ENCODE results near the gene UGT1A4.

UGT1A4 gene

GRCh38 chr2:233792720-233793119, 74.2 kb downstream of the UGT1A4 start:
- DNase-seq, result no peak

GRCh38 chr2:233793465-233794127, 75.1 kb downstream of the UGT1A4 start:
- no peak for DNase-seq

GRCh38 chr2:233794128-233794658, 75.7 kb downstream of the UGT1A4 start:
- DNase-seq, result no peak

DNA sequence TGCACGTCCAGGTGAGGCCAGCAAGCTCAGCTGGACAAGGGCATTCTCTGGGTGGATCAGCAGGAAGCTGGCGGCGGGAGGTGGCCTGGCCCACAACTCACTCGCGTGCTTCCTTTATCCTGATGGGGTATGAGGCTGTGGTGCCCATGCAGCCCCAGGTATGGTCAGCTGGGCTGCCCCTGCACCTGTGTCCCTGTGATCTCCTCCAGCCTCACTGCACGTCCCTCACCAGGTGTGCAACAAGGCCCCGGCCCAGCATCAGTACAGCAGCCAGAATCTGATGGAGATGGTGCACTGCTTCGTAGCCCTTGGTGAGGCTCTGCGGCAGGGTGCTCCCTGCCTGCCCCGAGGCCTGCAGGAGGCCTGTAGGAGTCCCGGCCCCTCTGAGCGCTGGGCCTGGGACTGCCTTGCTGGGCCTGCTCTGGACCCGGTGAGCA, 77.2 kb downstream of the UGT1A4 start:
- DNase-seq, result no peak

DNA sequence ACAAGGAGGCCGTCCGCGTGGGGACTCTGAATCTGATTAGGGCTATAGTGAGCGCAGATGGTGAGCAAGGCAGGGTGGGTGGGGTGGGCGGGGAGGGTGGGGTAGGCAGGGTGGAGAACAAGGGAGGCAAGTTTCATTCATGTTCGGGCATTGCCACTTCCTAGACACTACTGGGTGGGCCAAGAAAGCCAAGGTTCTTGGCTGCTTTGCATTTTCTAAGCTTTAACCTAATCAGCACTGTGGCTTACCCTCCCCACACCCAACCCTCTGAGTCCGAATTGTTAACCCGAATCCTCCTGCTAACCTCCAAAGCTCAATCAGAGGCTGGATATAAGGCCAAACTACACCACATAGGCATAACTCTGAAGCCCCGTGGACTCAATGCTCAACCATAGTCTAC, 77.7 kb downstream of the UGT1A4 start:
- no peak for DNase-seq

GRCh38 chr2:233798335-233799086, 80.0 kb downstream of the UGT1A4 start:
- no peak for DNase-seq

GRCh38 chr2:233799087-233799665, 80.6 kb downstream of the UGT1A4 start:
- no peak for DNase-seq

DNA sequence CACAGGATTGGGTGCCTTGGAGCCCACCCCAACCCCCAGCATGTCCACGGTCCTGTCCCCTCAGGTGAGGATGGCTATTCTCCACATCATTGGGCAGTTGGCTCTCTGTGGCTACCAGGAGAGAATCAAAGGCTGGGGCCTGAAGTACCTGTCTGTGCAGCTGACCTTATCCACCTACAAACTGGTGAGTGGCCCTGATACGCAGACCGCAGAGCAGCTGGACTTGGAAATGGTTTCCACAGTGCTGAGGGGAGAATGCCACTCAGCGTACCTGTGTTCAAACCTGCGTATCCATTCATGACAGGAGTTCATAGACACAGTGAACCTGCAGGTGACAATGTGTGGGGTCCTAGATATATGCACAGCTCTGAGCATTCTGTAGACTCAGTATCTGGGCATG, 81.2 kb downstream of the UGT1A4 start:
- no peak for DNase-seq

DNA sequence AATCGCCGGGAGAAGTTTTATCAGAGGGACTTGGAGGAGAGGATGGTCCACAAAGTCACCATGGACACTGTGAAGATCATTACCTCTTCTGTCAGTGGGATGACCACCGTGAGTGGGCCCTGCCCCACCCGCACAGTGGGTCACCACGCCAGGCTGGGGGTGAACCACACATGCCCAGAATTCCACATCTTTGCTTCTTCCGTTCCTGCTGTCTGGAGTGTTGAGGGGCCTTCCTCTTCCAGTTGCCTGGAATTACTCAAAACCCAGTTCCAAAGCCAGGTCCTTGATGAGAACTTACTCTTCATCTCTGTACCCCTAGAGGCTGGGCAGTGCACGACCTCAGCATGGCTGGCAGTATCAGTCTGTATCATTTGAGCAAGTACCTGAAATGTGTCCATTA, 81.7 kb downstream of the UGT1A4 start:
- no peak for DNase-seq

DNA sequence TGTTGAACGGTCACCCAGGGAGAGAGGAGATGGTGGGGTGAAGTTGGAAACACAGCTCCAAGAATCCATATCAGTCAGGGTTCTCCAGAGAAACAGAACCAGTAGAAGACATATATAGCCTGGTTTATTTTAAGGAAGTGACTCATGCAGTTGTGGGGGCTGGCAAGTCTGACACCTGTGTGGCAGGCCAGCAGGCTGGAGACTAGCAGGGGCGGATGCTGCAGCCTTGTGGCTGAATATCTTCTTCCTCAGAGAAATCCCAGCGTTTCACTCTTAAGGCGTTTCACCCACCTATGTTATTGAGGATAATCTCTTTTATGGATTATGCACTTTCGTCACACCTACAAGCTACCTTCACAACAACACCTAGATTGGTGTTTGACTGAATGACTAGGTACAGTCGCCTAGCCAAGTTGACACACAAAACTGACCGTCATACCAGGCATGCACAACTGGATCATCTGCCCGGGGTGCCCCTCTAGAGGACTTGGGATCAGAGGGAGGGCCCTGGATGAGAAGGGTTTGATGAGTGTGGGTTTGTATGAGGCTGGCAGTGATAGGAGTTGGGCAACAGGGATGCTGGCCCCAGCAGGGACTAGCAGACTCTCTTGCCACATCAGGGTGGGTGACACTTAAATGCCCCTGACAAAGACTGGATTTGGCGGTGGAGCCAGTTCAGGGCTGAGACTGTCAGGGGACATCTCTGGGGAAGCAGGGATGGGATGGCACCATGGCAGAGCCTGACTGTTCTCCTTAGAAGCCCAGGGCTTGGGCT, 83.0 kb downstream of the UGT1A4 start:
- DNase-seq, result no peak

DNA sequence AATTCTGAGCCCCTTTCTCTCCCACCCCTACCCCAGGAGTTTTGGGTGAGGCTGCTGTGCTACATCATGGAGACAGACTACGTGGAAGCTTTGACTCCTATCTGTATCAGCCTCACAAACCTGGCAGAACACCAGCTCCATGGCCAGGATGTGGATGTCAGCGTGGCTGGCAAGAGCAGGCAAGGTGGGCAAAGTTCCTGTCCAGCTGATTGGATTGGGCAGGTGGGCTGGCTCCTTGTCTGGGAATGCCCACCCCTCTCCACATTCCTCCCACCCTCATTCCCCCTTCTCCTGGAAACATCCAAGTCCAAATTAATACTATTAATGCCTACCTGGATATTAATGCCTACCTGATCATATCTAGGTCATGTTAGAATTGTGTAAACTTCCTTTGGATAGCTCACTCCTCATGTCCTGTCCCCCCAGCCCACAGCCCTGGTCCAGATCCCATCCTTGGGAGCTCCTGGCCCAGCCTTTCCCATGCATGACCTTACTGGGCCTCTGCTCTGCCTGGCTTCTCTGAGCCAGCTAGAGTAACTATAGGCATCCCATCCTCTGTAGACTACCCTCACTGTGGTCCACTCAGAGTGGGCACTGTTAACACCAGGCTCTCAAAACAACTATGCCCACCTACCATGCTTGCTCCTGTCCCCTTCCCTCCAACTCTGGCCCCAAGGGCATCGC, 83.7 kb downstream of the UGT1A4 start:
- no peak for DNase-seq

- no peak for DNase-seq
Measured at GRCh38 chr2:233803292-233803911, 84.9 kb downstream of the UGT1A4 start.

DNA sequence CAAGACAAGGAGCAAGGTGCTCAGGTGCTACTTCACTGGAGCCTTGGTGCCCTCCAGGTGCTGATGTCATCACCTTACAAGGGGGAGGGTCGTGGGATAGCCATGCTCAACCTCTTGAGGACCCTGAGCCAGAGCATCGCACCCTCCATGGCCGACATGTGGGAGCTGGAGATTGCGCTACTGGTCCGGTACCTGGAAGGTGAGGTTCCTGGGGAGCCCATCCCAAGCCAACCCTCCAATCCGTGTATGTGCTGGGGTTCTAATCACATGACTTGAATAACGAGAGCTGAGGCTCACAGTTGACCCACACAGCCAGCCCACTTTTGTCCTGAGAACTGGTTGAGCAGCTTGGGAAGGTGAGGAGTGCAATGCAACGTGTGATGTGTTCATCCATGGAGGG, 85.5 kb downstream of the UGT1A4 start:
- DNase-seq, result no peak

DNA sequence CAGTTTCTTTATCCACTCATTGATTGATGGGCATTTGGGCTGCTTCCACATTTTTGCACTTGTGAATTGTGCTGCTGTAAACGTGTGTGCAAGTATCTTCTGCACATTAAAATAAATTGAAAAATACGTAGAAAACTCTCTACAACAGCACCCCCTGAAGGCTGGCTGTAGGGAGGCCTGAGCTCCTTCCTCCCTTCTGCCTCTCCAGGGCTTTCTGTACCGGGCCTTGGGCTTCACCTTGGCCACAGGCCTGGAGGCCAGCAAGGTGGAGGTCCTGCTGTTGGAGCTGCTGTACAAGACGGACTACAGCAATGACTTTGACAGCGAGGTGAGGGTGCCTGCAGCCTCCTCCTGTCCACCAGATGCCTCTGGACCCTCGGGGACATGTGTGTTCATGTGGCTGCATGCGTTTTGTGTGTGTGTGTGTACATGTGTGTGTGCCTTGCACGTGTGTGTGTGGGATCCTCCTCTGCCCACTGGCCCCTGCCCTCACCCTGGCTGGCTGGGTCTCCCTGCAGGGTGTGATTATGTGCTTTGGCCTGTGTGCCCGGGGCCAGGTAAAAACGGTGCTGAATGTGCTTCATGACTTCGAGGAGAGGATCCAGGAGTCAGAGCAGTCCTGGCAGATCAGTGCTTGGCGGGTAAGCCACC, 88.8 kb downstream of the UGT1A4 start:
- DNase-seq, result no peak

GRCh38 chr2:233807966-233808935, 89.7 kb downstream of the UGT1A4 start:
- DNase-seq, result no peak

DNA sequence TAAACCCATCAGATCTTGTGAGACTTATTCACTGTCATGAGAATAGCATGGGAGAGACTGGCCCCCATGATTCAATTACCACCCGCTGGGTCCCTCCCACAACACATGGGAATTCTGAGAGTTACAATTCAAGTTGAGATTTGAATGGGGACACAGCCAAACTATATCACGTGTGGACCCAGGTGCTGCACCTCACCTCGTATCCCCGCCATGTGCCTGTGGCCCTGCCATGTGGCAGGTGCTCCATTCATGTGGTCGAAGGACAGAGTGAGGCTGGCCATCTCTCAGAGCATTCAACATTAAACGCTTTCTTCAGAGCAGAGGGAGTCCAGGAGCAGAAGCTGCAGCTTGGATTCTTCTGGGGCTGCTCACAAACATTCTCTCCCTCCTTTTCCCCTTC, 91.8 kb downstream of the UGT1A4 start:
- no peak for DNase-seq

GRCh38 chr2:233811087-233811486, 92.6 kb downstream of the UGT1A4 start:
- DNase-seq, result no peak

- DNase-seq, result no peak
Measured at GRCh38 chr2:233811732-233812131, 93.2 kb downstream of the UGT1A4 start.

GRCh38 chr2:233813236-233814055, 94.9 kb downstream of the UGT1A4 start:
- no peak for DNase-seq
